Measurements from ENCODE around the gene AKR7A2.
"Not testable (repeated sequence)": the region's sequence is repeated elsewhere in the genome, so short reads cannot be mapped to it uniquely, and the experiment has no call there.

The AKR7A2 gene

DNA sequence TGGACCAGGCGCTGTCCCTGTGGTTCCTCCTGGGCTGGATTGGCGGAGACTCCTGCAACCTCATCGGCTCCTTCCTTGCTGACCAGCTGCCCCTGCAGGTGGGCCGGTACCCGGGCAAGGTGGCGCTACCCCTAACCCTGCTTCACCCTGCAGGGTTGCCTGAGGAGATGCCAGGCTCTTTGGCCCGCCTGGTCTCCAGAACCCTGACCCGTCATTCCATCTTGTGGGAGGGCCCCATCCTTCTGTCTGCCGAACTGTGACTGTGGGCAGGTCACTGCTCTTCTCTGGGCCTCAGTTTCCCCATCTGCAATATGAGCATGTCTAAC is 12.7 kb upstream of the AKR7A2 start:
- no peak for DNase-seq

DNA sequence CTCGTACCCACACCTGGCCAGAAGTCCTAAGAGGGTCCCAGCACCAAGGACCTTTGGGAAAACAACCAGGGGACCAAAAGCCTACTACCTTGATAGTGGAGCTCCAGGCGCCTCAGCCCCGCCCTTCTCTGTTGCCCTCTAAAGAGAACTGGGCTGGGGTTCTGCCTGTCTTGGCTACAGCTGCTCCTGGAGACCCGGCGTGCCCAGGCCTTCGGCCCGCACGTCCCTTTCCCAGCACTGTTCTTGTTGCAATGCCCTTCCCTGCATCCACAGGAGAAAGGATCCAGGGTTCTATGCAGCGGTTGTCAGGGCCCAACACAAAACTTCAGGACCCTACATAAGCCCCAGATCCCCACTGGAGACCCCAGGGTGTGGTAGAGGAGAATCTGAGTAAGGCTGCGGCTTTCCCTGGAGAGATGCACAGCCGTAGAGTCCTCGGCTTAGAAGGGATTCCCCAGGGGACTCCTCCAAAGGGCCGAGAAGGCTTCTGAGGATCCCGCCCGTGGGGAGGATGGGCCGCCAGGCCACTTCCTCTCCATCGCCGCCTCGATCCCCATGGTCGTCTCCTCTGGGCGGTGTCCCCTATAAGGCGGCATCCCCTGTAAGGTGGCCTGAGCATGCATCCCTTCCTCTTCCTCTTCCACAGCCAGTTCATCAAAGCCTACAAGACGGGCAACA is 12.2 kb upstream of the AKR7A2 start:
- DNase-seq, result no peak

DNA sequence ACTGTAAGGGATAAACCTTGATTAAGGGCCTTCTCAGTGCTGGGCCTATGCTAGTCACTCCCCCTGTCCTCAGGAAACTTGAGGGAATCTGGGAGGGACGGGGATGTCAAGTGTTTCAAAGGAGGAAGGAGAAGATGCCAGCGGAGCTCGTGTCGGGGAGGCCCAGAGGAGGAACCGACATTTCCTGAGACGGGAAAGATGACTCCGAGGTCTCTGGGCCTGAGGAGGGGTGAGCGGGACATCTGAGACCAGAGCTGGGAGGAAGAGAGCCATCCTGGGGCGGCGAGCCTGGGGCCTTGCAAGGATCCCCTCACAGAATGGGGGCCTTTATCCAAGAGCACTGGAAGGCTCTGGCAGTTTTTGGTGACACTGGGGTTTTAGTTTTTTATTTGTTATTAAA is 10.5 kb upstream of the AKR7A2 start:
- DNase-seq, result no peak

DNA sequence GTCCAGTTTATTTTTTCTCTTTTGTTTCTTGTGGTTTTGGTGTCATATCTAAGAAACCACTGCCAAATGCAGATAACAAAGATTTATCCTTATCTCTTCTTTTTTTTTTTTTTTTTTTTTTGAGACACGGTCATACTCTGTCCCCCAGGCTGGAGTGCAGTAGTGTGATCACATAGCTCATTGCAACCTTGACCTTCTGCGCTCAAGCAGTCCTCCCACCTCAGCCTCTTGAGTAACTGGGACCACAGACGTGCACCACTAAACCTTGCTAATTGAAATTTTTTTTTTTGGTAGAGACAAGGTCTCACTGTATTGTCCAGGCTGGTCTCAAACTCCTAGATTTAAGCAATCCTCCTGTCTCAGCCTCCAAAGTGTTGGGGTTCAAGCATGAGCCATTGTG is 9.1 kb upstream of the AKR7A2 start:
- DNase-seq, result no peak

DNA sequence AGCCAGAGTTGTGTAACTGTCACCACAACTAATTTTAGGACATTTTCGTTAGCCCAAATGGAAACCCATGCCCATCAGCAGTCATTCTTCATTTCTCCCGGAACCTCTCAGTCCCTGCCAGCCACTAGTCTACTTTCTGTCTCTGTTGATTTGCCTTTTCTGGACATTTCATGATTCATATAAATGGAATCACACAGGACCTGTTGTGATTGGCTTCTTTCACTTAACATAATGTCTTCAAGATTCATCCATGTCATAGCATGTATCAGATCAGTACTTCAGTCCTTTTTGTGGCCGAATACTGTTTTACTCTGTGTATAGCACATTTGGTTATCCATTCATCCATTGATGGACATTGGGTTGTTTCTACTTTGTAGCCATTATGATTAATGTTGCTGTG is 7.3 kb upstream of the AKR7A2 start:
- no peak for DNase-seq

DNA sequence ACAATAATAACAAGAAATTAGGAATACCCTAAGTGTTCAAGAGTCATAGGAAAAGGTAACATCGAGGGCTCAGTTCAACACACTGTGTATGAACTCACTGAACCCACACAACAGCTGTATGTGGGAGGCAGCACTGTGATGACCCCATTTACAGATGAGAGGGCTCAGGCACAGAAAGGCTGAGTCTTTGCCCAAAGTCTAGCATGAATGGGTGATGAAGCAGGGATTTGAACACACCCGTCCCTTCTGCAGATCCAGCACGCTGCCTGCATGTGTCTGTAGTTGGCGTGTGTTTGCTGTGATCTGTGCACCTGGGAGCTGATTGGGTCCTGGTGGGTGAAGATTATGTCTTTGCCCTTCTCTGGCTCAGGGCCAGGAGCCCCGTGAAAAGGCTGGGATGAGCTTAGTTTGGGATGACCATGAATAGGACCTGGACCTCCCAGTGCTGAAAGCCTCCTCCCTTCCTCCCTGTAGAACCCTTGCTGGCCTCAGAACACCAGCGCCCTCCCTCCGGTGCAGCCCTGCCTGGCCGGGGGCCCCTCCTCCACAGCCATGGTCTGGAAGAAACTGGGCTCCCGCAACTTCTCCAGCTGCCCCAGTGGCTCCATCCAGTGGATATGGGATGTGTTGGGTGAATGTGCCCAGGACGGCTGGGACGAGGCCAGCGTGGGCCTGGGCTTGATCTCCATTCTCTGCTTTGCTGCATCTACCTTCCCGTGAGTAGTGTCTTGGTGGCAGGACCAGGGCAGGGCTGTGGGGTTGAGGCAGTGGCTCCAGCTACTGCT is 5.4 kb upstream of the AKR7A2 start:
- no peak for DNase-seq

DNA sequence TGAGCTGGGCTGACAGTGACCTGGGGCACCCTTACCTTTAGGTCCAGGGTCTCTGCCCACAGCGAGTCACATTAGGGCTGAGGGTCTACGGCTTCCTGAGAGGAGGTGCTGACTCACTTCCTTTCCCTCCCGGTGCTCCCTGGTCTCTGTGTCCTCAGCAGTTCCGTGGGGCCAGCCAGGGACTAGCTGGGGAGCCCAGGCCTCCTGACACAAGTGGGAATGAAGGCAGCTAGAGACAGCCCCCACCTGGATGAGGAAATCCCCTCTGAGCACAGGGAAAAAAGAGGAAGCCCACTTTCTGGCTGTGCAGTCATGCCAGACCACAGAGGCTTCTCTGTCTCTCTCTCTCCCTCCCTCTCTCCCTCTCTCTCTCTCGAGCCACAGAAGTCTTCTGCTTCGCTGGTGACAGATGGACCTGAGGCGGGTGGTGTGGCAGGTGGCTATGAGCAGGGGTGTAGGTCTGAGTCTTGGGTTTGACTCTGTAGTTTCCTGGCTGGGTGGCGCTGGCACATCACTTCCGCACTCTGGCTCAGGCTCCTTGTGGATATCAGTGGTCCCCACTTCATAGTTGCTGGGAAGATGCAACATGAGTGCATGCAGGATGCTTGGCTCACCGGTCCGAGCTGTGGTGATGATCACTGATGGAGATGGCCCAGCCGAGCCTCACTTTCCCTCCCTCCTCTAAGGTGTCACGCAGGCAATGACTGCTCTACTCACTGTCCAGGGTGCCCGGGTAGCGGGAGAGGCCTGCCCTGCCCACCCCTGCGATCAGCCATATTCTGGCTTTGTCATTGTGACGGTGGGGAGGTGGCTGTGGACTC is 3.6 kb upstream of the AKR7A2 start:
- no peak for DNase-seq

DNA sequence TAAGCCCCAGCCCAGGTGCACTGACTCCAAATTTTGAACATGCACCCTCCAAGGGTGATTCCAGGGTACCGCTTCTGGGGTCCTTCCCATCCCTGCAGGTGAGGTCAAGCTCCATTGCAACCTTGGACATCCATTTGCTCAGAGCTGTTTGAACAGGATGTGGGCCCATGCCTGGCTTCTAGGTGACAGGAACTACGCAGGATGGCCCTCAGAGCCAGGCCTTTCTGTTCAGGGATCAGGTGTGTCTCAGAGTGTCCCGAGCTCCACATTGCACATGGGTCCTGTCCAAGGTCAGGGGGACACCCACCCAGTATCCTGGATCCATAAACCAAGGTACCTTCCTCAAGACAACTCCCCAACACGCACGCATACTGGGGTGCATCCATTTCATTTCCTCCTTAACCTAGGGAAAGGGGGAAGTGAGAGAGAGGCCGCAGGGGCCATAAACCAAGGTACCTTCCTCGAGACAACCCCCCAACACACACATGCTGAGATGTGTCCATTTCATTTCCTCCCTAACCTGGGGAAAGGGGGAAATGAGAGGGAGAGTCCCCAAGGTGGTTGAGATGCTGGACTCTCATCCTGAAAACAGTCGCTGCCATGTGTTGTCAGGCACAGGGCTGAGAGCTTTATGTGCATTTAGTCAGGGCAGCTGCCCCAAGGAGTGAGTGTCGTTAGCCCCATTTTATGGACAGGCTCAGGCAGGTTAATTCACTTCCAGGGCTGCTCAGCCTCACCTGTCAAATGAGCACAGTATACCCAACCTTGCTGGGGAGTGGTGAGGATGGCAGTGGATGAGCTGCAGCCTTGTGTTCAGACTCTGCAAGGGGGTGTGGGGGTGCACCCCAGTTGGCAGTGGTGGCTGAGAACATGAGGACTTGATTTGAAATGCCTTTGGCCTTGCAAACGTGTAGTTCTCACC is 2.3 kb upstream of the AKR7A2 start:
- DNase-seq, result no peak

DNA sequence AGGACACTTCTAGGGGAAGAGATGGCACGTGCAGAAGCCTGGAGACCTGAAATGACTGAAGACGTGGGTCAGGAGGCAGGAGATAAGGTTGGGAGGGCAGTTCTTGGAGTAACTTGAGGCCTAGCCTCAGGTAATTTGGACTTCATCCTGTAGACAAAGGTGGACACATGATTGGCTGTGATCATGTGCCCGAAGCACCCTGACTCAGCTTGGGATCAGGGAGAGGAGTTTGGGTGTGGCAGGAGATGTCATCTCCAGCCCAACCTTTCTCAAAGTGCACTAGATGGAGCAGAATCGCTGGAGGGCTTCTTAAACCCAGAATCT is 1.7 kb upstream of the AKR7A2 start:
- no peak for DNase-seq

DNA sequence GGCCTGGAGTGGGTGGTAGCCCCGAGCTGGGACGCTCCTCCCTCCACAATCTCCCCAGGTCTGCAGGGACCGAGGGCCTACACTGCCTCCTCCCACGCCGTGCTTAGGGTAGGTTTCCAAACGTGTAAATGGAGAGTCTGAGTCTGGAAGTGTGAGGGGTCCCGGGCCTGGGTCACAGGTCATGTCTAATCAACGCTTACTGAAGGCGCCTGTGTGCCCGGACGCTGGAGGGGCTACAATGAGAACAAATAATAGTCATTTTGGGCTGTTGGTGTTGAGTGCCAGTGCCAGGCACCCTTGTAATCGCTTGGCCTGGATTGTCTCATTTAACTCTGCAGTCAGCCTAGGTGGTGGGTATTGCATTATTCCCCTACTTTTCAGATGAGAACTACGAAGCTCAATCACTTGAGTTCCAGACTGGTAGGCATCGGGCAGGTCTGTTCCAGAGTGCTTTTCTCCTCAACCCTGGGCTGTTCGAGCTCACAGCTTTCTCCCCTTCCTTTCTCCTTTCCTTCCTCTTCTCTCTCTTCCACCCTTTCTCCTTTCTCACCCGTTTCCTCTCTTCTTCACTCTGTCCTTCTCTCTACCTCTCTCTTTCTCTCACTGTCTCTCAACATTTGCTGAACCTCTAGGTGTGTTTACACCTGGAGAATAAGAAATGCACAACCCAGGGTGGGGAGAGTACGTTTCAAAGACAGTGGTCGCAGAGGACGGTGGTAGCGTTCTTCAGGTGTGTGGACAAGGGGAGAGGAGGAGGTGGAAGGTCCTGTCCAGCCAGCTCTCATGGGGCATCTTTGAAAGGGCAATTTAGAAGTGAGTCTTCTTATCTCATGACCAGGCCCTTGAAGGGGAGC is 1.1 kb upstream of the AKR7A2 start:
- peak; percentile 22 for DNase-seq

DNA sequence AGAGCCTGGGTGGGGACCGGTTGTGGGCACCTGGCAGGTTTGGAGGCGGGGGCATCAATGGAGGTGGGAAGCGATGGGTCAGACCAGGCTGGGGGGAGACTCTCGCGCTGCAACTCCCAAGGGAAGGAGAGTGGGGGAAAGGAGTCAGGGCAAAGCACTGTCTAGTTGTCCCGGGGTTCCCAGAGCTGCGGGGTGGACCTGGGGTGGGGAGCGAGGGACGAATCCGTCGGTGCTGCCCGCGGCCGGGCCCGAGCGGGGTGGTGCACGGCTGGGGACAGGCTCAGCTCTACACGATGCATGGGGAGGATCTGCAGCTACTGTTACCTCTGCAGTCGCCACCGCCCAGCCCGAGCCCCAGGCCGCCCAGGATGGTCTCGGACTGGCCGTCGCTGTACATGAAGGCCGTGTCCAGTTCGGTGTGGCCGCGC is 427 bp downstream of the AKR7A2 start:
- peak; percentile 12 for DNase-seq

DNA sequence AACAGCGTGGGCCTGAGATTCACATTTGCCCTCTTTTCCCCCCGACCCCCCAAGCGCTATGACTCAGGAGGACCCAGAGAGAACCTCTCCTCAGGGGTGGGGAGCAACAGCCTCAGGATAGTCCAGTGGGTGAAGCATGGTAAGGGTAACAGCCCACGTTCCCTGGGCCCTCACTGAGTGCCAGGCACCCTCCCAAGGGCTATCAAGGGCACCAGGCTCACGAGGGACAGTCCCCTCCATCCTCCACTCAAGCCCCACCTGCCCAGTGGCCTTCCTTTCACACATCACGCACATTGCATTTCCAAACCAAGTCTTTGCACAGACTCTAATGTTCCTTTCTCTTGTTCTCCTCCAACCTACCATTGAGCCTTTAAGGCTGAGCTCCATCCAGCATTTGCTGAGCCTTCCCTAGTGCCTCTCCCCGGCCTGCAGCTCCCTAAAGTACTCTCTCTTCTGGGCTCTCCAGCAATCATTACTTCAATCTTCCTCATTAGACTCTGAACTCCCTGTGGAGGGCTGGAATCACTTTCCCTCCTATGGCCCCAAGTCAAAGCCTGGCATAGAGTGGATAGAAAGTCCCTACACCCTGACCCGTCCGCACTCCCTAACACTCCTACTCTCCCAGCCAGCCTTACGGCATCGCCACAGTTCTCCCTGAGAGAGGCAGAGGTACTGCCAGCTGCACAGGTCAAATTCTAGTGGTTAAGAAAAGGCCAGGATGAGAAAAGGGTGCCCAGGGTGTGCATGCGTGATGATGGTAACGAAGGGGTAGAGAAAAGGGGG is 1.0 kb downstream of the AKR7A2 start:
- no peak for DNase-seq

DNA sequence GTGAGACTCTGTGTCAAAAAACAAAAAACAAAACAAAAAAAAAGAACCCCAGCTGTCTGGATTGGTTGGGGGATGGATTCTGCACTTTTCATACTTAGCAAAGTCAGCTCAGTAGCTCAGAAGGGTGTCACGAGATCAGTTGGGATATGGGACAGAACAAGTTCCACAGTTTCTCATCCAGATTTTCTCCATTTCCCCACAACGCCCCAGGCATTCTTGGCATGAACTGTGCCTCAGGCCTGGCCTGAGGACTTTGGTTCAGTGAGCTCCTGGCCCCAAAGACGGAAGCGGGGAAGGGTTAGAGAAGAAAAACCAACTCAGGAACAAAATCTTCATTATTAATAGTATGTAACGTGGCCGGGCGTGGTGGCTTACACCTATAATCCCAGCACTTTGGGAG is 1.9 kb downstream of the AKR7A2 start:
- no peak for DNase-seq

DNA sequence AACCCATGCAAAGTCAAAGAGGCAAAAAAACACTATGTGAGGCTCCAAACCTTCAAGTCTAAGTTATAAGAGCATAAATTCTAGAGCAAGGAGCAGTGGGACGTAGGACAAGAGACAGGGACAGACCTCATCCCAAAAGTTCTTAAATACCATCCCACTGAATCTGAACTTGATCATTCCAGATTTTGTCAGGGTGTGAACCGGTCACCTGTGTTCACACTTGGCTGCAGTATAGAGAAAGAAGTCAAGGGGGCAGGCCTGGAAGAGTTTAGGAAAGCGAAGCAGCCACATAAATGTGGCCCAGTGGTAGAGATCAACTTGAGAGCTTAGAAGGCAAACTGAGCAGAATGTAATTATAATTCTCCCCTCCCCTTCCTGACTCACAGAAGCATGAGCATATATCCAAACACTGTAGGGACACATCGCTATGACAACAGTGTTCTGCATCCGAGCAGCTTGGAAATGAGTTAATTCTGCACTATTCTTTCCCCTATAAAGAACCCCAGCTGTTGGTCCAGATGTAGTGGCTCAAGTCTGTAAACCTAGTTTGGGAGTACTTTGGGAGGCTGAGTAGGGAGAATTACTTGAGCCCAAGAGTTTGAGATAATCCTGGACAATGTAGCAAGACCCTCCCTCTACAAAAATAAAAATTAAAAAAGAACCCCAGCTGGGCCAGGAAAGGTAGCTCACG is 2.7 kb downstream of the AKR7A2 start:
- no peak for DNase-seq

DNA sequence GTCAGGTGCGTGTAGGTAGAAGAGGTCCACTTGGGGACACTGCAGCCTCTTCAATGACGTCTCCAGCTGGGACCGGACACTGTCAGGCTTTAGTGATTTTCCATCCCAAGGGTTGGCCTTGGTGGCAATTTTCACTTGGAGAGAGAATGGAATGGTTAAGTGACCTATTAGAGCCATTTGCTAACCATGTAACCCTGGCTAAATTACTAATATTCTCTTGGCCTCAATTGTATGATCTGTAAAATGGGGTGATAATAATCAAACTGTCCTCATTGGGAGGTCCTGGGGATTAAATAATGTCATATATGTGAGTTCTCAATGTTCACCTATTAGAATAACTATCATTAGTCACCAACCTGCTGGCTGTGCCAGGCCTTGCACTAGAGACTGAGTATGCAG is 3.4 kb downstream of the AKR7A2 start:
- DNase-seq, result no peak

DNA sequence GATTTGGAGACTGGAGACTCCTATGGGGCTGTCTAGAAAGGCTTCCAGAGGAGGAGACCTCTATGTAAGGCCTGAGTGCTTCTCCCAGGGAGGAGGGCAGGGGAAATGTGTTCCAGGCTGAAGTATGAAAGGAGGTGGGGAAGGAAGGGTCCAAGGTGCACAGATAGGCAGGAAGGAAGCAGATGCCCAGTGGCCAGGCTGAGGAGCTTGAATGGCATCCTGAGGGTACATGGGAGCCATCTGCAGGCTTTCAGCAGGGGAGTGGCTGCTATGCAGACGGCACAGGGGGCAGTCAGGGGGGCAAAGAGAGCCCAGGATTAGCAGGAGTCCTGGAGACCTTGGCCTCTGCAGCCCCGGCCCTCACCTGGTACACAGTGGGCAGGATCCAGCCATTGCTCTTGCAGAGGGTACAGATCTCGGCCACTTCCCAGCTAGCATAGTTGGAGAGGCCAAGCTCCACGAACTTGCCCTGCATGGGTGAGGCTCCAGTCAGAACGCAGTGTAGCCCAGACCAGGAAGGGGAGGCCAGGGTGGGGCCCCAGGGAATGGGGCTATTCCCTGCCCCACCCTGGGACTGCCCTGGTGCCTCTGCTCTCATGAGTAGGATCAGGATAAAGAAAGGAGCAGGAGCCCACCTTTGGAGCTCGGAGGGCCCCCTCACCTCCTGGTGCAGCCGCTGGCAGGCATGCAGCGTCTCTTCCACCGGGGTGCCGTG is 4.0 kb downstream of the AKR7A2 start:
- no peak for DNase-seq

DNA sequence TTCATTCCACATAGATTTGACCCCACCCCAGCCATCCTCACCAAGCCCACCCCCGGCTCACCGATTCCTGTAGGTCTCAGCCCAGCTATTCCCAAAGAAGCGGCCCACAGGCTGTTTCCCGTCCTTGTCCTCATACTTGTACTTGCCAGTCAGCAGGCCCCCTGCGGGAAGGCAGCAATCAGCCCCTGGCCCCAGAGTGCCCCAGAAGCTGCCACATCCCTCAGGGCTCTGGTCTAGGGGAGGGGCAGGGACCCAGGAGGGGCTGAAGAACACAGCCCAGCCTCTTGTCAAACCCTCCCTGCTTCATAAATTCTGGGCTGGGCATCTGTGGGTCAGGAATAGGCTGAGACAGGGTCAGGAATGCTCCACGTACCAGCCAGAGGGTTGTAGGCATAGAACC is 5.0 kb downstream of the AKR7A2 start:
- DNase-seq, result no peak

DNA sequence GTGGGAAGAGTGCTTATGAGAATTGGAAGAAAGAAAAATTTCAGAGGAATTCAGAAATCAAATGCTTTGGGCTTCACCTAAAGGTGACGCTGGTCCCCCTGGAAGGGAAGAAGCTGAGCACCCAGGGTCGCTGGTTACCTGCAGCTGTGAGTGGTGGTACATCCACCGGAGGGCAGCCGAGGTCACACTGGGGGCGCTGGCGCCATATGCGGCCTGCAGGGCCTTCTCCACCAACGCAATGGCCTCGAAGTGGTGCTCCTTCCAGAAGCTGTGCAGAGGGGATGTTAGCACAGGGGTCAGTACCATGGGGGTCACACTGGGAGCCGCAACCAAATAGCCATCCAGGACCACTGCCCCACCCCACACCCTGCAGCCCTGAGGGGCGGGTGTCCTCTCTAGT is 6.1 kb downstream of the AKR7A2 start:
- no peak for DNase-seq

DNA sequence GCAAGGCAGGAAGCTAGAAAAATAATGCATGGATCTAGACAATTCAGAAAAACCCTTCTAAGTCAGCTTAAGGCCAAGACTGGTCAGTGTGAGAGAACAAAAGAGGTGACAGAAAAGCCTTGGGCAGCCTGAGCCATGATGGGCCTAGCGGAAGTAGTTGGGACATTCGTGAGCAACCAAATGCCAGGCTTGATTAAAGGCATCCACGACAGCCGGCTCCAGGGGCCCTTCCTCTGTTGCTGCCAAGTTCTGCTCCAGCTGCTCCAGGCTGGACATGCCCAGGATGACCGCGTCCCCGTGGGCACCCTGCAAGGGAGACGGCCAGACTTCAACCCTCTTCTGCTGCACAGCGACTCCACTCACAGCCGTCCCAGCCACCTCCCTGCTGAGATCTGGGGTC is 7.9 kb downstream of the AKR7A2 start:
- not testable (repeated sequence) for DNase-seq

DNA sequence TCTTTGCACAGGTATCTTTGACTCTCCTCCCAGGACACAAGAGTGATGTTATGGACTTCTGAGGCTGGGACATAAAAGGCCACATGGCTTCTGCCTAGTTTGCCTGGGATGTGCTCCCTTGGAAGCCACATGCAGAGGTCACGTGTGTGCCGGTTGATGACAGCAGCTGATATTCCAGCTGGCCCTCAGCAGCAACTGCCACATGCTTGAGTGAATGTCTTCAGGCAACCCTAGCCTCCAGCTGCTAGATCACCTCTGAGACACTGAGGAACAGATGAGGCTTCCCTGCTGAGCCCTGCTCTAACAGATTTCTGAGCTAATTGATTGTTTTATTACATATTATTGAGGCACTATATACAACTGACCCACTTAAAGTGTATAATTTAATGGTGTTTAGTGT is 11.7 kb downstream of the AKR7A2 start:
- DNase-seq, result no peak

All from CD4-positive, alpha-beta T cell treated with Interleukin-12 subunit alpha and Interleukin-12 subunit beta, for 1 hour (primary cell).